Ecto neural progenitor cell (in vitro differentiated cells): ENCODE results near the gene PKD2.
"Not testable (repeated sequence)": the region's sequence is repeated elsewhere in the genome, so short reads cannot be mapped to it uniquely, and the experiment has no call there.

ENCODE experiments used
- DNase-seq: peaks from one replicate; pipeline ENCODE4 v3.0.0-alpha.2; 2018; ENCODE audit warnings: low spot score

Gene PKD2

GRCh38 chr4:87986508-87986907, 20.9 kb upstream of the PKD2 start:
- no peak for DNase-seq

DNA sequence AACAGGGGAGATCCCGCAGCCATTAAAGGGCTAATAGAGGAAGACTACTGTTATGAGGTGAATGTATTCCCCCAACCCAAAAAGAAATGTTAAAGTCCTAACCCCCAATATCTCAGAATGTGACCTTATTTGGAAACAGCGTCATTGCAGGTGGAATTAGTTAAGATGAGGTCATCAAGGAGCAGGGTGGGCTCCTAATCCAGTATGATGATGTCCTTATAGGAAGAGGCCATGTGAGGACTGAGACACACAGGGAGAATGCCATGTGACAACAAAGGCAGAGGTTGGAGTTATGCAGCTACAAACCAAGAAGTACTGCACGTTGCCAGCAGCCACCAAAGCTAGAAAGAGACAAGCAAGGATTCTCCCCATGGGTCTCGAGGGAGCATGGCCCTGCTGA, 17.7 kb upstream of the PKD2 start:
- no peak for DNase-seq

- DNase-seq, result no peak
These were observed 12.0 kb upstream of the PKD2 start for GRCh38 chr4:87995435-87995834.

DNA sequence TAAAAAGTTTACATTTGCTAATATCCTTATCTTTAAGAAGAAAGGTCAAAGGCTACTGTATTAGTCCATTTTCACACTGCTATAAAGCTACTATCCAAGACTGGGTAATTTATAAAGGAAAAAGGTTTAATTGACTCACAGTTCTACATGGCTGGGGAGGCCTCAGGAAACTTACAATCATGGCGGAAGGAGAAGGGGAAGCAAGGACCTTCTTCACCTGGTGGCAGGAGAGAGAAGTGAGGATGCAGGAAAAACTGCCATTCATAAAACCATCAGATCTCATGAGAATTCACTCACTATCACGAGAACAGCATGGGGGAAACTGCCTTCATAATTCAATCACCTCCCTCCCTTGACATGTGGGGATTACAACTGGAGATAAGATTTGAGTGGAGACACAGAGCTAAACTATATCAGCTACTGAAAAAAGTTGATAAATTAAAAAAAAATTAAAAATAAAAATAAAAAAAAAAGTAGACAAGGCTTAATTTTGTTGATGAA, 8.2 kb upstream of the PKD2 start:
- not testable (repeated sequence) for DNase-seq

DNA sequence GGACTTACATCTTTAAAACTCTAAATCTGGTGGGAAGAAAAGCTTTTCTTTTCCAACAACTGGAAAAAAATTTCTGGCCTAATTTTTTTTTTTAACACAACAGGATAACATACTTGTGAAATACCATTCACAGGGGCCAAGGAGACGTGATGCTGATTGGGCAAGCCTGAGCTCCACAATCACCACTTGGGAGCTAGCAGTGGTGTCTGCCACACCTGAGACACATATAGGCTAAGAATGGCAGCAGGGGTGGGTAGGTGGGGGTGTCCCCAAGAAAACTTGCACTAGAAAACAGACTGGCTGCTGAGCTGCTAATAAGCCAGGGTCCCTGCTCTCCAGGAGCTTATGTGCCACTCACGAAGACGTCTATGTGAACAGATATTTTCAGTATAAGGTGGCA, 5.6 kb upstream of the PKD2 start:
- DNase-seq, result no peak

DNA sequence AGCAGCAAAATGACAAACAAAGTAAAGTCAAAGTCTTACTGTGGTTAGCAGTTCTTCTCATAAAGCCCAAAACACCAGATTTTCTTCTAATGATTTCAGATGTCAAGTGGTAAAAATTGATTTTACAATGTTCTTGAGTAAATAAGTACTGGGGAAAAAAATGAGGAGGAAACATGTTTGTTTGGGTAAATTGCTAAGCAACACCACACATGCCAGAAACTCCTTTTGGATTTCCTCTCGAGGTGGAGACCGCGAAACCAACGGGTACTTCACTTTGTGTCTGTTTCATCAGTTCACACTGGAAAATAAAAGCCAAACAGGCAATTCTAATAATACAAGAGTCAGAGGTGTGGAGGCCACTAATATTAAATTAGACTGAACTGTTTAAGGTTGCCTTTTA, 4.6 kb upstream of the PKD2 start:
- DNase-seq, result no peak

- DNase-seq, result no peak
These were observed 4.2 kb upstream of the PKD2 start for GRCh38 chr4:88003261-88003660.

GRCh38 chr4:88005076-88005475, 2.4 kb upstream of the PKD2 start:
- no peak for DNase-seq

GRCh38 chr4:88005946-88006345, 1.5 kb upstream of the PKD2 start:
- DNase-seq, result no peak

DNA sequence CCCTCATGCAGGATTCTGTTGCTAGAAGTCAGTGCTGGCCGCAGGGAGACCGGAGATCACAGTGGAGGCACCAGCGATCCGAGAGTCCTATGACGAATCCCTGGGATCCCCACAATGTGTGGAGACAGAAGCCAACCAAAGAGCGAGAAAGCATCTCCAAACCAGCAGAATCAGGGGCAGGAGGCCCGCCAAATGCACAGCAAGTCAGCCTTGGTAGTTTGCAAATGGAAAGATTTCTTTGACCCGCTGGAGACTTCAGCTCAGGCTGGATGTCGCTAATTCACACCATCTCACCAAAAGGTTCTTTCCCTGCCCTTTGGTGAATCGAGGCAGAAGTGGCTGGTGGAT, 505 bp upstream of the PKD2 start:
- DNase-seq, result peak; percentile 48

DNA sequence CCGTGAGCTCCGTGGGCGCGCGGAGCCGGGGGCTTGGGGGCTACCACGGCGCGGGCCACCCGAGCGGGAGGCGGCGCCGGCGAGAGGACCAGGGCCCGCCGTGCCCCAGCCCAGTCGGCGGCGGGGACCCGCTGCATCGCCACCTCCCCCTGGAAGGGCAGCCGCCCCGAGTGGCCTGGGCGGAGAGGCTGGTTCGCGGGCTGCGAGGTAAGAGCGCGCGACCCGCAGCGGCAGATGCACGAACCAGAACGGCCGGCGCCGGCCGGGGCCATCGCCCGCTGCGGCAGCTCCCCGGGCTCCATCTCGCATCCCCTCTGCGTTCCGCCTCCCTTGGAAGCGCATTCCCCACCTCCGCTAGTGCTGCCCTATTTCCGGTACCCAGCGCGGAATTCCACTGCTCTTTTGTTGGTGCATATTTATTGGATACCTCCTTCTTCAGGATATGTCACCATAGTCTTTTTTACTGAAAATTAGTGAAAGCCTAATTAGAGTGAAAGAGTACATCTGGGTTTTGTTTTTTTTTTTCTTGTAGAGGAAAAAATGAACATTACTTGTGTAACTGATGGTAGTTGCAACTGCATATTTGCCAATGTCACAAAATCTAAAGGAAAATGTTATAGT, 797 bp downstream of the PKD2 start:
- peak; percentile 69 for DNase-seq

DNA sequence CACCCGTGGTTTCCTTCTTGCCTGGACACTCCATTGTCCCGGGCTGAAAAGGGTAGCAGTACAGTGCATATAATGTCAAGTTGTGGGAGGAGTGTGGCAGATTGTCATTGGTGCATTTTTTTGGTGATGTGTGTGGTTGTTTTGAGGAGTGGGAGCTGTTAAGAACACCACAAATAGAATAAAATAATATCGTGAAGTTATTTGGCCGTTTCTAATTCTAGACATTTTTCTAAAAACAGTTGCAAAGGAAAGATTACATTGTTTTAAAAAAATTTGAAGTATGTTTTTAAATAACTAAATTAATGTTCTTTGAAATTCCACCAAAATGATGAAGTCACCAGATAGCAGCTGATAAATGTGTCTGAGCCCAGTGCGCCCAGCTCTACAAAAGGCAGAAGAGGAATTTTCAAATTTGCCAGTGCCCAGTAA, 1.3 kb downstream of the PKD2 start:
- no peak for DNase-seq

- no peak for DNase-seq
These were observed 2.4 kb downstream of the PKD2 start for GRCh38 chr4:88009871-88010270.

- DNase-seq, result no peak
These were observed 3.5 kb downstream of the PKD2 start for GRCh38 chr4:88010966-88011365.

- DNase-seq, result no peak
These were observed 5.2 kb downstream of the PKD2 start for GRCh38 chr4:88012647-88013046.

GRCh38 chr4:88014386-88014905, 7.0 kb downstream of the PKD2 start:
- DNase-seq, result no peak

DNA sequence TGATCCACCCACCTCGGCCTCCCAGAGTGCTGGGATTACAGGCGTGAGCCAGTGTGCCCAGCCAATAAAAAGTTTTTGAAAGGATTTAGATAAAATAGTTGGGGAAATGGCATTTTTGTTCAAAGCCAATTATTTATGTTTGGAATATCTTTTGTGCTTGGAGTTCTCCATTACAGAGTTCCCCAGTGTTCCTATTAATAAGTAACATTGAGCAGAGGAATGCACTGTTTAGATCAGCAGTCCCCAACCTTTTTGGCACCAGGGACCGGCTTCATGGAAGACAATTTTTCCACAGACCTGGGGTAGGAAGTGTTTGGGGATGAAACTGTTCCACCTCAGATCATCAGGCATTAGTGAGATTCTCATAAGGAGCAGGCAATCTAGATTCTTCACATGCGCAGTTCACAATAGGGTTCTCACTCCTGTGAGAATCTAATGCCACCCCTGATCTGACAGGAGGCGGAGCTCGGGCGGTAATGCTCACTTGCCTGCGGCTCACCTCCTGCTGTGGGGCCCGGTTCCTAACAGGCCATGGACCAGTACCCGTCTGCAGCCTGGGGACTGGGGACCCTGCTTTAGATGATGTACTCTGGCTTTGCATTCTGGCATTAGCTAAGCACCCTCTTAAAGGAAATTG, 8.3 kb downstream of the PKD2 start:
- no peak for DNase-seq

- DNase-seq, result no peak
These were observed 10.3 kb downstream of the PKD2 start for GRCh38 chr4:88017516-88018297.

DNA sequence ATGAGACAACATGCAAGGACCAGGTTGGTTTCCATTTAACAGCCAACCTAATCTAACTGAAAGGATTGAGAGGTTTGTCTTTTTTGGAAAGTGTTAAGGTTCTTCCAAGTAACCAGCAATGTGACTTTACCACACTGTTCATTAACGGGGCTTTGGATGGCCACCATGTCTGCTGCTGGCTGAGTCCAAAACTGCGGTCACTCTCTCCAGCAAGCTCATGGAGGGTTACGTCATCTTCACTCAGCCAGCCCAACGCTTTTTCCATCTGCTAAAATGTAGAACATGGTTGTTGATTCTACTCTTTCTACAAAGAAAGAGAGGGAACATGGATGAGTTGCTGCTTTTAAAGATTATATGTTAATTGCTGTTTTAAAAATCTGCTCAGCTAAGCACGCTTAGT, 11.0 kb downstream of the PKD2 start:
- DNase-seq, result no peak

DNA sequence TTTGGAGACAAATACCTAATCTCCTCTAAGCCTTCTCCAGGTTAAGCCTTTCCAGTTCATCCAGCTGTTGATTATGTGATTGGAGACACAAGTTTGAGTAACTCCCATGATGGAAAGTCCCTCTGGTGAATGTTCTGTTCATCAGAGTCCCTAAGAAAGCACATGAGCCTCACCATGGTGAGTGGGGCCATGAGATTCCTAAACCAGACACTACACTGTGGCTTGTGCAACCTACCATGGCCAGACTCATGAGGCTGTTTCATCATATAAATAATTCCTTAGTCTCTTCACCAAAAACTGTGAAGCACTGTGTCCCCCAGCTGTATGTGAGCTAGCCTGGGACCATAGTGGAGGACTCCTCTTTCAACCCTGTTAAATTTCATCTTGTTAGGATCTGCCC, 14.4 kb downstream of the PKD2 start:
- no peak for DNase-seq

DNA sequence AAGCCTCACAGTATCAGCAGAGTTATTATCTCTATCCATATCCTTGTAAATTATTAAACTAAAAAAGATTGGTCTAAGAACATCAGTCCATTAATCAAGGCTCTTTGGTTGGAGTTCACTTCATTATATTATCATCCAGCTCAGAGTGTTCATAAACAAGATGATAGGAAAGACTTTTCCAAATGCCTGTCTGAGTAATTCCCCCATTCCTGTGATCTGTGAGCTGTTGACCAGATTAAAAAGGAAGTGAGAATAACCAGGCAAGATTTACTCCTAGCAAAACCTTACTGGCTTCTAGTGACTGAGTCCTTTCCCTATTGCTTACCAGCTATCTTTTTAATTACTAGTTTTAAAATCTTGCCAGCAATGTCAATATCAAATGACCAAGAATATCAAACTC, 14.9 kb downstream of the PKD2 start:
- no peak for DNase-seq

GRCh38 chr4:88025868-88026661, 18.6 kb downstream of the PKD2 start:
- not testable (repeated sequence) for DNase-seq
